H1 (cell line): Measurements from ENCODE around the gene EML1. TPM values are rescaled to one million over a fixed set of nuclear protein-coding genes. Genes with fewer than 3 reads are reported as not detected.

ENCODE experiments used
- KDM1A ChIP-seq: fragments of 200-600, 300-600 bp; sonication (generic); IDR thresholded peaks from 2 replicates; pipeline ENCODE4 v1.7.1; 2016; ENCODE audit warnings: mild to moderate bottlenecking, low read length, borderline replicate concordance
- POU5F1 ChIP-seq: IDR thresholded peaks from 2 replicates; pipeline ENCODE4 v1.6.1; 2011; ENCODE audit warnings: low read depth, mild to moderate bottlenecking, low read length, moderate library complexity
- RFX5 ChIP-seq: IDR thresholded peaks from 2 replicates; pipeline ENCODE4 v1.6.1; 2011; ENCODE audit warnings: low read depth, low read length, improper control_type of control experiment, borderline replicate concordance
- SAP30 ChIP-seq: fragments of 300-600 bp; sonication (generic); IDR thresholded peaks from 2 replicates; pipeline ENCODE4 v1.7.1; 2012; ENCODE audit warnings: low read length, moderate library complexity, mild to moderate bottlenecking, inconsistent platforms; ENCODE audit not compliant: insufficient read depth, insufficient replicate concordance
- SIN3A ChIP-seq, 2 experiments: IDR thresholded peaks in 1 of 2; conservative IDR thresholded peaks in 1 of 2; 2 replicates each; pipeline ENCODE4 v1.6.1; 2011 to 2012; ENCODE audit warnings: low read length in 2 of 2, improper control_type of control experiment in 1 of 2, low read depth in 1 of 2, mild to moderate bottlenecking in 1 of 2
- SIX5 ChIP-seq: IDR thresholded peaks from 2 replicates; pipeline ENCODE4 v1.6.1; 2011; ENCODE audit warnings: mild to moderate bottlenecking, low read depth, low read length
- TAF1 ChIP-seq: IDR thresholded peaks from 2 replicates; pipeline ENCODE4 v1.6.1; 2011; ENCODE audit warnings: mild to moderate bottlenecking, low read depth, low read length
- polyA plus RNA-seq, 7 experiments: library from polyadenylated mRNA; depleted of rRNA in 3 of 7; stranded (reverse) in 5 of 7; unstranded in 2 of 7; fragments of >200 nt in 5 of 7; fragments of 200-250 nt in 2 of 7; gene quantifications; 1 replicate in 5 of 7; 2 replicates in 1 of 7; 4 replicates in 1 of 7; pipeline versions ENCODE4 v1.2.1 to v1.2.3, GENCODE V29; 2011 to 2013; ENCODE audit warnings: missing spikeins in 2 of 7, mixed read lengths in 2 of 7
- total RNA-seq: library from RNA; stranded (reverse); fragmentation: NEBNext Ultra II Directional; extraction: Animal tissue kit (Norgen Biotek cat#: 25700); gene quantifications from 2 replicates; pipeline ENCODE4 v1.2.1, GENCODE V29; 2021
- TF ChIP-seq, protein P1 (sequence below): IDR thresholded peaks from 2 replicates; pipeline ENCODE4 v1.6.1; 2012; ENCODE audit warnings: inconsistent platforms

The EML1 gene
- total and polyA plus RNA-seq, 2 of the 8 experiments (the other 6 are each of a cell fraction or from before 2014, with no cell fraction given): 11.1 to 24.7 TPM

DNA sequence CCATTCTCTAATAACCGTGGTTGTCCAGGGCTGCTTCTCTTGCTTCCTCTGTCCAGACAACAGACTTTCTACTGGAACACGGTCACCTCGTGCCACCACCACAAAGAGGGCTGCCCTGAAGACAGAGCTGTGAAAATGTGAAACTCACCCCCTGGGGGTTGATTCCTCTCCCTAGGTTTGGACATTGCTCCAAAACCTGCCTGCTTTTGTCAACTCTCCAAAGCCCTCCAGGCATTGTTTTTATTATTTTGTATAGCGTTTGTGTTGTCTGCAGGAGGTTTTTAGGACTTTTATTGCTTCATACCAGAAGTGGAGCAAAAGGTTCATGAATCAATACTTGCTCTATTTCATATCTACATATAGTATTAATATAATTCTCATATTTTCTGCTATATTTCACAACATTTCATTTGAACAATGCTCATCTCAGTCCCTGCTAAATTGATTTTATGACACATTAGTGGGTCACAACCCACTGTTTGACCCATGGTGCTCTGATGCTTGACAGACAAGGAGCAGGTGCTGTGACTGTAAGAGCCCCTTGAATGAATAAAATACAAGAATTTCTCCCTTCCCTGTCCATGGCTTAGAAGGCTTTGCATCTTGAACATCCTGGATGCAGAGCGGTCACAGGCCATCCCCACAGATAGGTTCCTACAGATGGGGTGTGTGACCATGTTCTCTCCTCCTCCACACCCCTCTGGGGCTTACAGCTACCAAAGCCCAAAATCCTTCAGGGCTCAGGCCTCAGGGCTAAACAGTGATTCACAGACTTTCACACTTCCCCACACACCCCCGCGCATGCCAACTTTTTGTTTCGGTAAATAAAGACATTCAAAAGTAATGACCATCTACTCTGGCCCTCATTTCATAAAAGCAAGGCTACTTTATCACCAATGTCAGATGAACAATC, 20.6 kb upstream of the EML1 start (continued):
- TF ChIP-seq SAP30: no peak
- no peak for TF ChIP-seq TAF1
- no peak for TF ChIP-seq POU5F1
- TF ChIP-seq SIX5: no peak
- TF ChIP-seq RFX5: no peak
- TF ChIP-seq KDM1A: no peak
- TF ChIP-seq, protein P1, sequence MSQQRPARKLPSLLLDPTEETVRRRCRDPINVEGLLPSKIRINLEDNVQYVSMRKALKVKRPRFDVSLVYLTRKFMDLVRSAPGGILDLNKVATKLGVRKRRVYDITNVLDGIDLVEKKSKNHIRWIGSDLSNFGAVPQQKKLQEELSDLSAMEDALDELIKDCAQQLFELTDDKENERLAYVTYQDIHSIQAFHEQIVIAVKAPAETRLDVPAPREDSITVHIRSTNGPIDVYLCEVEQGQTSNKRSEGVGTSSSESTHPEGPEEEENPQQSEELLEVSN: no peak
- no peak for TF ChIP-seq SIN3A (conservative IDR thresholded peaks at IDR 0.05 in 1 of 2, IDR thresholded peaks at IDR 0.05 in 1 of 2; ENCODE audit: low read depth in 1 of 2, low read length in 2 of 2)
- TF ChIP-seq, all 59 proteins: peak for 0
